Osteocyte (in vitro differentiated cells): ENCODE results near the gene ELL. TPM values are rescaled to one million over a fixed set of nuclear protein-coding genes. Genes with fewer than 3 reads are reported as not detected.

Source experiments
- DNase-seq: peaks from one replicate; pipeline ENCODE4 v3.0.0; 2021; ENCODE audit warnings: mixed read lengths; ENCODE audit not compliant: unreplicated experiment; ENCODE audit errors: extremely low spot score
- H3K27ac Mint-ChIP-seq: one replicate; pipeline ENCODE4 v1.8.0; 2021; ENCODE audit warnings: mild to moderate bottlenecking, mixed read lengths; ENCODE audit not compliant: unreplicated experiment
- H3K27me3 Mint-ChIP-seq: one replicate; pipeline ENCODE4 v1.8.0; 2021; ENCODE audit warnings: mixed read lengths; ENCODE audit not compliant: unreplicated experiment
- H3K36me3 Mint-ChIP-seq: one replicate; pipeline ENCODE4 v1.8.0; 2021; ENCODE audit warnings: mixed read lengths; ENCODE audit not compliant: unreplicated experiment
- H3K4me1 Mint-ChIP-seq: one replicate; pipeline ENCODE4 v1.8.0; 2021; ENCODE audit warnings: mixed read lengths; ENCODE audit not compliant: unreplicated experiment
- H3K4me3 Mint-ChIP-seq: one replicate; pipeline ENCODE4 v1.8.0; 2021; ENCODE audit warnings: mild to moderate bottlenecking, moderate library complexity, mixed read lengths; ENCODE audit not compliant: unreplicated experiment
- H3K9me3 Mint-ChIP-seq: one replicate; pipeline ENCODE4 v1.8.0; 2021; ENCODE audit warnings: mixed read lengths; ENCODE audit not compliant: unreplicated experiment
- total RNA-seq: library from RNA; stranded (reverse); gene quantifications from 2 replicates; pipeline ENCODE4 v1.2.1, GENCODE V29; 2021
- TF ChIP-seq, protein P1 (sequence below): fragments of 200-600 bp; sonication (generic); IDR thresholded peaks from 2 replicates; pipeline ENCODE4 v1.5.0; 2021; ENCODE audit warnings: antibody characterized with exemption, mild to moderate bottlenecking, moderate library complexity

The ELL gene
- total RNA-seq, 1 donor from 2014 or later: 17.6 TPM

DNA sequence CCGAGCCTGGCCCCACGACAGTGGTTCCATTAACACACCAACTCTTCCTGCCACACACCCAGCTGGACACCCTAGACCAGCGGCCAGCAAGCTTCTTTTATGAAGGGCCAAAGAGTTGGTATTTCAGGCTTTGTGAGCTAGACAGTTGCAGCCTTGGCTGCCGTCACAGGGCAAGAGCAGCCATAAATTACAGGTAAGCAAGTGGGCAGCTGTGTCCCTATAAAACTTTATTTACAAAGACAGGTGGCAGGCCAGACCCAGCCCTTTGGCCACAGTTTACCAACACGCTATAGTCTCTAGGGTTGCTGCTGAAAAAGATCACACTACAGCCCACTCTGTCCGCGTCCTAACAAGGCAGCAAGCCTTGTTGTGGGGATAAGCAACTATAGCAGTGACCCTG, 13.3 kb downstream of the ELL start:
- DNase-seq: no peak
- Mint-ChIP-seq H3K36me3 (no peaks in the 10 kb centered on the region), H3K4me1 (peaks cover 43% of the 10 kb centered on the region), H3K27ac (no peak overlapping the region), H3K27me3 (no peaks in the 10 kb centered on the region), H3K9me3 (no peaks in the 10 kb centered on the region), H3K4me3 (no peak overlapping the region)
- TF ChIP-seq, protein P1, sequence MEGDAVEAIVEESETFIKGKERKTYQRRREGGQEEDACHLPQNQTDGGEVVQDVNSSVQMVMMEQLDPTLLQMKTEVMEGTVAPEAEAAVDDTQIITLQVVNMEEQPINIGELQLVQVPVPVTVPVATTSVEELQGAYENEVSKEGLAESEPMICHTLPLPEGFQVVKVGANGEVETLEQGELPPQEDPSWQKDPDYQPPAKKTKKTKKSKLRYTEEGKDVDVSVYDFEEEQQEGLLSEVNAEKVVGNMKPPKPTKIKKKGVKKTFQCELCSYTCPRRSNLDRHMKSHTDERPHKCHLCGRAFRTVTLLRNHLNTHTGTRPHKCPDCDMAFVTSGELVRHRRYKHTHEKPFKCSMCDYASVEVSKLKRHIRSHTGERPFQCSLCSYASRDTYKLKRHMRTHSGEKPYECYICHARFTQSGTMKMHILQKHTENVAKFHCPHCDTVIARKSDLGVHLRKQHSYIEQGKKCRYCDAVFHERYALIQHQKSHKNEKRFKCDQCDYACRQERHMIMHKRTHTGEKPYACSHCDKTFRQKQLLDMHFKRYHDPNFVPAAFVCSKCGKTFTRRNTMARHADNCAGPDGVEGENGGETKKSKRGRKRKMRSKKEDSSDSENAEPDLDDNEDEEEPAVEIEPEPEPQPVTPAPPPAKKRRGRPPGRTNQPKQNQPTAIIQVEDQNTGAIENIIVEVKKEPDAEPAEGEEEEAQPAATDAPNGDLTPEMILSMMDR: no peak

DNA sequence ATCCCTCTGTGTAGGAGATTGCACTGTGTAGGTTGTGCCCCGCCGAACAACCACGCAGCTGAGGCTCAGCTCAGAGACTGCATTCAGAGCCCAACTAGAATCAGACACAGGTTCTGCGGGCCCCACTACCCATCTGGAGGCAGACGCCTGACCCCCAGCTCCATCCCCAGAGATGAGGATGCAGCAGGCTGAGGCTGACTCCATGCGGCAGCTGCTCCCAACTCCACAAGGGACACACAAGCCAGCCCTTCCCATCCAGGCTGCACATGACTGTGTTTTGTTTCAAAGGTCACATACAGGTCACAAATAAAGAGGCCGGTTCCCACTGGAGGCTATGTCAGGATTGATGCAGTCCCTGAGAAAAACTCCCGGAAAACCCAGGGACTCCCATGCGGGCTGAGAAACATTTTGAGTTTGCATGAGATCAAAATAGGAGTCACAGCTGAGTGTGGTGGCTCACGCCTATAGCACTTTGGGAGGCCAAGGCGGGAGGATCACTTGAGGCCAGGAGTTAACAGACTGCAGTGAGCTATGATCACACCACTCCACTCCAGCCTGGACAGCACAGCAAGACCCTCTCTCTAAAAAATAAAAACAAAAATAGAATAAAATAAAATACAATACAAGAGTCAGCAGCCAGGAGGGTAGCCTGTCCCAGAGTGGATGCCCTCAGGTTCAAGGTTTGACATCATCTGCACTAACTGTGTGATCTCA, 14.0 kb downstream of the ELL start:
- DNase-seq: no peak
- peaks cover 41% of the 10 kb centered on the region for H3K4me1 Mint-ChIP-seq
- H3K27me3 Mint-ChIP-seq: no peaks in the 10 kb centered on the region
- TF ChIP-seq, protein P1: no peak
- no peaks in the 10 kb centered on the region for H3K36me3 Mint-ChIP-seq
- H3K4me3 Mint-ChIP-seq: no peak overlapping the region
- H3K27ac Mint-ChIP-seq: peak overlapping the region; percentile 25
- no peaks in the 10 kb centered on the region for H3K9me3 Mint-ChIP-seq

DNA sequence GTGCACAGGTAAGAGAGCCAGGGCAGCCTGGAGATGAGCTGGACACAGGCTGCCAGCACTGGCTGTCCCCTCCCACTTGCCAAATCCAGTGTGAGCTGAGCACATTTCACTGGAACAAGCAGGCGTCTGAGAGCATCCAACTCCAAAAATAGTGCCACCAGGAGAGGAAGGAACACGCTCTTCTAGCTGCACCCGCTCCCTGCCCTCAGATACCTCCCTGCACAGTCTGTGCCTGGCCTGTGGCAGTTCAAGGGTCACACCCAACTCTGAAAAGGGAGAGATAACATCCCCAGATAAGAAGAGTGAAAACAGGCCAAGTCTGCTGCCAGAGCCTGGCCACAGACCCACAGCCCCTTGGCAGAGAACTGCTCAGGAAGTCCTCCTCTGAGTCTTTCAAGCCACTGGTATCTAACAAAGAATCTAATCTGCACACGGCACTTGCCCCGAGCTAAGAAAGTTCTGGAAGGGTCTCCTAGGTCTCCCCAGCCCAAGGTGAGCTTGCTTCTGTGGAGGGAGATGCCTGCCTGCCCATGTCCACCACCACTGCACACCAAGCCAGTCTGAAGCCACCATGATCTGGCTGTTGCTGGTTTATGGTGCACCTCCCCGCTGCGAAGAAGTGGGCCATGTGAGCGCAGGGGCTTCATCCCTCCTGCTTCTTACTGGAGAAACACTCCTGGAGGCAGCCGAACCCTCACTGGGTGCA, 14.7 kb downstream of the ELL start:
- no peak for DNase-seq
- H3K27ac Mint-ChIP-seq: peak overlapping the region; percentile 25
- H3K4me1 Mint-ChIP-seq: peaks cover 44% of the 10 kb centered on the region

DNA sequence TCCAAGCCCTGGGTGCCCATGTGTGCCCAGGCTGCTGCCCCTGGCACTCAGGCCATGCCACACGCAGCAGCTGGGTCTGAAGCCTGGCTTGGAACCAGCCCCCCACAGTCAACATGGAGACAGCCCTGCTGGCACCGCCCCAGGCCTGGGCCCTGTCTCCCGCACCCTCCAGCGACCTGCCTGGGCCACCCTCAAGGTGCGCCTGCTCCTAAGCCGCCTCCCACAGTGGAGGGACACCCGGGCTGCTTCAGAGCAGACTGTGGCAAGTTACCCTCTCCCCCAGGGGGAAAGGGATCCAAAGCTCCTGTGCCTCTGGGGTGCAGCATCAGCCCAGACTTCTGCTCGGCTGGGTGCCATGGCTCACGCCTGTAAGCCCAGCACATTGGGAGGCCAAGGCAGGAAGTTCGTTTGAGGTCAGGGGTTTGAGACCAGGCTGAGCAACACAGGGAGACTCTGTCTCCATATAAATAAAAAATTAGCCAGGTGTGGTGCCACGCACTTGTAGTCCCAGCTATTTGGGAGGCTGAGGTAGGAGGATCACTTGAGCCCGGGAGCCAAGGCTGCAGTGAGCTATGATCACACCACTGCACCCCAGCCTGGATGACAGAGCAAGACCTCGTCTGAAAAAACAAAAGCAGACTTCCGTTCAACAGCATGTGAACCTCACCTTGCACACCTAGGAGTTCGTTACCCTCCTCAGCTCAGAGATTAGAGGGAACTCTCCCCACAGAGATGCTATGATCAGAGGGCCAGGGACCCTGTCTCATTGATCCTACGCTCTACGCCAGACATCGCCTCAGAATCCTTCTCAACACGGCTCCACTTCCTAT, 15.6 kb downstream of the ELL start:
- Mint-ChIP-seq H3K4me1 (peaks cover 43% of the 10 kb centered on the region), H3K36me3 (no peaks in the 10 kb centered on the region), H3K27ac (no peak overlapping the region), H3K4me3 (no peak overlapping the region), H3K27me3 (no peaks in the 10 kb centered on the region), H3K9me3 (no peaks in the 10 kb centered on the region)
- TF ChIP-seq, protein P1: no peak
- DNase-seq: no peak

More for the DNA sequence above, 14.7 kb downstream of the ELL start:
- H3K36me3 Mint-ChIP-seq: no peaks in the 10 kb centered on the region
- no peak overlapping the region for H3K4me3 Mint-ChIP-seq
- no peaks in the 10 kb centered on the region for H3K27me3 Mint-ChIP-seq
- H3K9me3 Mint-ChIP-seq: no peaks in the 10 kb centered on the region
- TF ChIP-seq, protein P1: no peak
